Endothelial cell of umbilical vein (primary cell): Measurements from ENCODE around the gene NEUROD4. TPM values are rescaled to one million over a fixed set of nuclear protein-coding genes. Genes with fewer than 3 reads are reported as not detected.
"Not testable (repeated sequence)": the region's sequence is repeated elsewhere in the genome, so short reads cannot be mapped to it uniquely, and the experiment has no call there.

Experiments used
- BruUV-seq: library from RNA; stranded (reverse); fragments of 400-500 nt; replicated peaks from 2 replicates; lab custom pipeline; 2021; lab: Mats Ljungman, UMichigan
- CTCF ChIA-PET: fragments of 300-600, 350-600 bp; sonication (Branson Sonifier 250); formaldehyde crosslinking; loops from one replicate; lab custom pipeline; 2021; ENCODE audit warnings: antibody characterized with exemption, inconsistent platforms; lab: Charles Lee
- POLR2A ChIA-PET: fragments of 300-600, 350-600 bp; sonication (Branson Sonifier 250); formaldehyde crosslinking; loops from one replicate; lab custom pipeline; 2021; ENCODE audit warnings: antibody characterized with exemption, inconsistent platforms; lab: Charles Lee
- DNase-seq: peaks from one replicate; pipeline ENCODE4 v3.0.0-alpha.2; 2011; ENCODE audit warnings: low read depth, low spot score
- FAIRE-seq: peaks from 2 replicates; lab custom pipeline; 2011; peaks lifted over from hg19 to GRCh38; lab: Jason Lieb, UNC
- H2AFZ ChIP-seq: 2 replicates; pipeline ENCODE4 v1.6.0; 2012; ENCODE audit warnings: low read depth, low read length, control low read depth, inconsistent platforms
- H3K27ac ChIP-seq: 2 replicates; pipeline ENCODE4 v1.5.1; 2011; ENCODE audit warnings: low read depth, mild to moderate bottlenecking, control low read depth, low read length, moderate library complexity; ENCODE audit not compliant: insufficient read depth
- H3K27me3 ChIP-seq, 2 experiments: 2 replicates each; pipeline versions ENCODE4 v1.6.0 to v1.6.1; 2011; ENCODE audit warnings: low read length in 2 of 2, mixed read lengths in 1 of 2; ENCODE audit not compliant: control insufficient read depth in 2 of 2, insufficient read depth in 2 of 2
- H3K36me3 ChIP-seq, 2 experiments: 2 replicates in 1 of 2; 3 replicates in 1 of 2; pipeline ENCODE4 v1.5.1; 2011; ENCODE audit warnings: low read length in 2 of 2, mild to moderate bottlenecking in 1 of 2, moderate library complexity in 1 of 2; ENCODE audit not compliant: control insufficient read depth in 2 of 2, insufficient read depth in 2 of 2; ENCODE audit errors: extremely low read depth in 1 of 2
- H3K4me1 ChIP-seq: 3 replicates; pipeline ENCODE4 v1.5.1; 2011; ENCODE audit warnings: mild to moderate bottlenecking, low read length; ENCODE audit not compliant: control insufficient read depth, insufficient read depth; ENCODE audit errors: extremely low read depth
- H3K4me2 ChIP-seq: 2 replicates; pipeline ENCODE4 v1.6.1; 2011; ENCODE audit warnings: low read length, control low read depth, mixed read lengths; ENCODE audit not compliant: insufficient read depth
- H3K4me3 ChIP-seq, 3 experiments: fragments of 200-600 bp in 1 of 3; sonication (generic), shearing (Covaris generic) in 1 of 3; replicated peaks in 1 of 3; 2 replicates each; pipeline ENCODE4 v1.5.1; 2011 to 2016; ENCODE audit warnings: control low read depth in 3 of 3, low read length in 3 of 3, mild to moderate bottlenecking in 2 of 3, inconsistent platforms in 1 of 3, low read depth in 1 of 3, moderate library complexity in 1 of 3; ENCODE audit not compliant: insufficient read depth in 1 of 3
- H3K79me2 ChIP-seq: 2 replicates; pipeline ENCODE4 v1.6.0; 2012; ENCODE audit warnings: low read length, inconsistent platforms; ENCODE audit not compliant: control insufficient read depth, insufficient read depth
- H3K9ac ChIP-seq: replicated peaks from 2 replicates; pipeline ENCODE3; 2011; ENCODE audit warnings: low read length, control low read depth; ENCODE audit not compliant: insufficient read depth; ENCODE audit errors: extremely low read depth
- H3K9me1 ChIP-seq: replicated peaks from 3 replicates; pipeline ENCODE4 v1.6.0; 2011; ENCODE audit warnings: mild to moderate bottlenecking, low read length; ENCODE audit not compliant: control insufficient read depth, insufficient read depth; ENCODE audit errors: extremely low read depth
- H3K9me3 ChIP-seq: replicated peaks from 2 replicates; pipeline ENCODE4 v1.5.1; 2012; ENCODE audit warnings: low read length, inconsistent platforms; ENCODE audit not compliant: control insufficient read depth, insufficient read depth
- H4K20me1 ChIP-seq: replicated peaks from 2 replicates; pipeline ENCODE3; 2011; ENCODE audit warnings: mild to moderate bottlenecking, low read length; ENCODE audit not compliant: control insufficient read depth, insufficient read depth; ENCODE audit errors: extremely low read depth
- EZH2 ChIP-seq: IDR thresholded peaks from 2 replicates; pipeline ENCODE4 v1.6.1; 2012; ENCODE audit warnings: borderline replicate concordance, low read depth, mild to moderate bottlenecking, moderate library complexity, low read length, inconsistent platforms; ENCODE audit not compliant: severe bottlenecking
- FOS ChIP-seq: IDR thresholded peaks from 2 replicates; pipeline ENCODE4 v1.6.1; 2011; ENCODE audit warnings: mild to moderate bottlenecking, low read length, moderate library complexity, borderline replicate concordance; ENCODE audit not compliant: insufficient read depth
- GATA2 ChIP-seq: IDR thresholded peaks from 2 replicates; pipeline ENCODE4 v1.7.0; 2011; ENCODE audit warnings: low read depth, mild to moderate bottlenecking, moderate library complexity, mixed read lengths, low read length; ENCODE audit not compliant: insufficient read length, insufficient read depth
- JUN ChIP-seq: IDR thresholded peaks from 2 replicates; pipeline ENCODE4 v1.6.1; 2011; ENCODE audit warnings: borderline replicate concordance, low read depth; ENCODE audit not compliant: insufficient read length, insufficient read depth
- POLR2AphosphoS5 ChIP-seq: IDR thresholded peaks from 2 replicates; pipeline ENCODE4 v1.6.1; 2012; ENCODE audit warnings: low read depth, mild to moderate bottlenecking, control low read depth, low read length, moderate library complexity; ENCODE audit not compliant: insufficient read depth
- dilution Hi-C: fragments of 300-500 bp; cut with MboI; formaldehyde crosslinking; loops from one replicate; pipeline ENCODE4 v1.15.0; 2019; ENCODE audit warnings: low sequenced_read_pairs; ENCODE audit not compliant: extremely low pct_ligation_motif_present
- intact Hi-C: fragments of 100-400 bp; cut with micrococcal nuclease; formaldehyde crosslinking; loops from one replicate; pipeline ENCODE4 v1.10.0; 2022
- polyA plus RNA-seq, 4 experiments: library from polyadenylated mRNA; depleted of rRNA in 3 of 4; stranded (reverse) in 3 of 4; unstranded in 1 of 4; fragments of >200 nt; gene quantifications; 2 replicates each; pipeline versions ENCODE4 v1.2.1 to v1.2.3, GENCODE V29; 2011 to 2012; ENCODE audit warnings: missing spikeins in 1 of 4
- total RNA-seq: library from RNA; stranded (reverse); gene quantifications from 2 replicates; pipeline ENCODE4 v1.2.3, GENCODE V29; 2021
- TF ChIP-seq, protein P1 (sequence below), 2 donors: IDR thresholded peaks; 1 replicate in 1 of 2; 2 replicates in 1 of 2; pipeline ENCODE4 v1.5.1; 2011; ENCODE audit warnings: low read length in 2 of 2, mild to moderate bottlenecking in 2 of 2, moderate library complexity in 2 of 2, control low read depth in 1 of 2, inconsistent platforms in 1 of 2, low read depth in 1 of 2; ENCODE audit not compliant: insufficient read depth in 1 of 2; ENCODE audit errors: extremely low read depth in 1 of 2

The NEUROD4 gene
- total and polyA plus RNA-seq, 2 donors (not counting 3 experiments of a cell fraction or from before 2014, with no cell fraction given), result not detected

DNA sequence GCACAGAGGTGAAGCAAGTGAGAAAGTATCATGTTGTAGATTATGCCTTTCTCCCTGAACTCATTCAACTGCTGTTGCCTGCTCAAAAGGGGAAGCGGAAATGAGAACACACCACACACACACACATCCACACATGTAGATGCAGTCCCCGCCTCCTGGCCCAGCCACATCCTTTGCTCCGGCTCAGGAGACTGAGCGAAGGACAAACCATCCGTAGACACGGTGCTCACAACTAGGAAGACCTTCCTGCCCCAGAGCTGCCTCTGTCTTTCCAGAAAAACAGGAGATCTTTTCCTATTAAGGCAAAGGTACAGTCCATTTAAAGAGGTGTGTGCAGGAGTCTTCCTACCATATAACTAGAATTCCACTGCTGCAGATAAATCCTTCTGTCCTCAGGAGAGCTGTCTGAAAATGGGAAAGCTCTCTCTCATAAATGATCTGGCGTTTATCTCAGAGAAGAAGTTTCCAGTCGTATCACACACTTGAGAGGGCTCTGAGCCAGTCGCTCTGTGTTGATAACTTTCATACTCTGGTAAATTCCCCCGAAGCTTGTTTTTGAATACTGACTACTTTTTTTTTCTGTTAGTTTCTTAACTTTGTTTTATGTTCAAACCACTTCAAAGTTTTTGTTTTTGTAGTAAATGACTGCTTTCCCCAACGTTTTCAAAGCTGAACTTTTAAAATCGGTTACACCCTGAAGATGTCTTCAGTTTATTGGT is 35.0 kb upstream of the NEUROD4 start, which contains the start of gene TESPA1:
Gene TESPA1 (minus strand): TSS at position 105 of the 719 bp plus-strand sequence. CDS start 10,200 bp downstream, outside the sequence.
- H3K9me1 ChIP-seq, result no peaks in the 10 kb centered on the region
- no peaks in the 10 kb centered on the region for H3K79me2 ChIP-seq
- no peak within 1 kb of the TSS for H3K9ac ChIP-seq
- H4K20me1 ChIP-seq, result no peaks in the 10 kb centered on the region
- no peak within 1 kb of the TSS for H3K4me3 ChIP-seq
- H3K27me3 ChIP-seq, result peaks cover 0 to 1% of the 10 kb centered on the region in 2 experiments
- no TSS peak for BruUV-seq
- no peak within 1 kb of the TSS for H3K27ac ChIP-seq
- FAIRE-seq, result no peak
- ChIA-PET POLR2A (no interaction called here), CTCF (interaction anchor here (1.9 to 2.0 kb wide), 2 partner anchors 12 to 87 kb away, joined by 4 to 6 read pairs; no protein-coding TSS in a partner anchor)
- TF ChIP-seq GATA2 (no peak), FOS (no peak), EZH2 (no peak), POLR2AphosphoS5 (no peak), JUN (no peak)
- TF ChIP-seq, protein P1, sequence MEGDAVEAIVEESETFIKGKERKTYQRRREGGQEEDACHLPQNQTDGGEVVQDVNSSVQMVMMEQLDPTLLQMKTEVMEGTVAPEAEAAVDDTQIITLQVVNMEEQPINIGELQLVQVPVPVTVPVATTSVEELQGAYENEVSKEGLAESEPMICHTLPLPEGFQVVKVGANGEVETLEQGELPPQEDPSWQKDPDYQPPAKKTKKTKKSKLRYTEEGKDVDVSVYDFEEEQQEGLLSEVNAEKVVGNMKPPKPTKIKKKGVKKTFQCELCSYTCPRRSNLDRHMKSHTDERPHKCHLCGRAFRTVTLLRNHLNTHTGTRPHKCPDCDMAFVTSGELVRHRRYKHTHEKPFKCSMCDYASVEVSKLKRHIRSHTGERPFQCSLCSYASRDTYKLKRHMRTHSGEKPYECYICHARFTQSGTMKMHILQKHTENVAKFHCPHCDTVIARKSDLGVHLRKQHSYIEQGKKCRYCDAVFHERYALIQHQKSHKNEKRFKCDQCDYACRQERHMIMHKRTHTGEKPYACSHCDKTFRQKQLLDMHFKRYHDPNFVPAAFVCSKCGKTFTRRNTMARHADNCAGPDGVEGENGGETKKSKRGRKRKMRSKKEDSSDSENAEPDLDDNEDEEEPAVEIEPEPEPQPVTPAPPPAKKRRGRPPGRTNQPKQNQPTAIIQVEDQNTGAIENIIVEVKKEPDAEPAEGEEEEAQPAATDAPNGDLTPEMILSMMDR (IDR thresholded peaks at IDR 0.05; ENCODE audit: extremely low read depth in 1 of 2, insufficient read depth in 1 of 2, low read depth in 1 of 2, low read length in 2 of 2), result no peak
- intact Hi-C loops (no loop called here), dilution Hi-C loops (no loop called here)
- DNase-seq, result no peak
- H3K4me1 ChIP-seq, result no peaks in the 10 kb centered on the region
- no peaks in the 10 kb centered on the region for H3K36me3 ChIP-seq
- no peaks in the 10 kb centered on the region for H3K9me3 ChIP-seq
- H3K4me2 ChIP-seq, result no peak within 1 kb of the TSS
- no peak within 1 kb of the TSS for H2AFZ ChIP-seq

DNA sequence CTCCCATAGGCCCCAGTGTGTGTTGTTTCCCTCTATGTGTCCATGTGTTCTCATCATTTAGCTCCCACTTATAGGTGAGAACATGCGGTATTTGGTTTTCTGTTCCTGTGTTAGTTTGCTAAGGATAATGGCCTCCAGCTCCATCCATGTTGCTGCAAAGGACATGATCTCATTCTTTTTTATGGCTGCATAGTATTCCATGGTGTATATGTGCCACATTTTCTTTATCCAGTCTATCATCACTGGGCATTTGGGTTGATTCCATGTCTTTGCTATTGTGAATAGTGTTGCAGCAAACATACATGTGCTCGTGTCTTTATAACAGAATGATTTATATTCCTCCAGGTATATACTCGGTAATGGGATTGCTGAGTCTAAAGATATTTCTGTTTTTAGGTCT is 33.0 kb upstream of the NEUROD4 start:
- H3K27me3 ChIP-seq, H3K9me1 ChIP-seq, FAIRE-seq, H3K4me3 ChIP-seq, H3K9ac ChIP-seq, intact Hi-C loops, DNase-seq, H4K20me1 ChIP-seq, H3K79me2 ChIP-seq, H3K9me3 ChIP-seq, POLR2A ChIA-PET, BruUV-seq, H3K36me3 ChIP-seq, H3K4me2 ChIP-seq, H3K4me1 ChIP-seq, dilution Hi-C loops, H3K27ac ChIP-seq, H2AFZ ChIP-seq: not testable (repeated sequence)
- CTCF ChIA-PET, result interaction anchor here (1.9 kb wide), 1 partner anchor 14 kb away, joined by 4 read pairs; no protein-coding TSS in a partner anchor
